Left ventricle myocardium inferior (tissue), 1 donor: Measurements from ENCODE around the gene CFAP210. TPM values are rescaled to one million over a fixed set of nuclear protein-coding genes. Genes with fewer than 3 reads are reported as not detected.

Experiments used
- DNase-seq: peaks from one replicate; pipeline ENCODE4 v3.0.0-alpha.2; 2020
- H3K27ac ChIP-seq: fragments of 200-600 bp; replicated peaks from 2 replicates; pipeline ENCODE4 v1.8.0; 2021
- H3K27me3 ChIP-seq: fragments of 200-600 bp; 2 replicates; pipeline ENCODE4 v1.8.0; 2021; ENCODE audit warnings: low read depth
- H3K36me3 ChIP-seq: fragments of 200-600 bp; 2 replicates; pipeline ENCODE4 v1.8.0; 2021
- H3K4me1 ChIP-seq: fragments of 200-600 bp; 2 replicates; pipeline ENCODE4 v1.8.0; 2021
- H3K4me3 ChIP-seq: fragments of 200-600 bp; 2 replicates; pipeline ENCODE4 v1.8.0; 2021; ENCODE audit warnings: mild to moderate bottlenecking, moderate library complexity
- H3K9me3 ChIP-seq: fragments of 200-600 bp; replicated peaks from 2 replicates; pipeline ENCODE4 v1.8.0; 2021
- CTCF ChIP-seq: fragments of 200-600 bp; IDR thresholded peaks from 2 replicates; pipeline ENCODE4 v1.8.0; 2021; ENCODE audit warnings: antibody characterized with exemption, mild to moderate bottlenecking, borderline replicate concordance
- intact Hi-C: fragments of 100-400 bp; cut with micrococcal nuclease; formaldehyde crosslinking; loops from one replicate; pipeline ENCODE4 v1.11.0; 2022
- total RNA-seq: library from RNA; stranded (reverse); fragmentation: NEBNext Ultra II Directional; extraction: Animal tissue kit (Norgen Biotek cat#: 25700); gene quantifications from one replicate; pipeline ENCODE4 v1.2.1, GENCODE V29; 2021
- donor health status: DM: no; HTN: yes; CAD: no; lungs with severe emphysema.

CFAP210 gene
- total RNA-seq, 1 donor from 2014 or later: not detected

GRCh38 chr2:169716238-169716886 is 22.2 kb upstream of the CFAP210 start:
- H3K27me3 ChIP-seq: no peaks in the 10 kb centered on the region
- intact Hi-C loops: no loop called here
- TF ChIP-seq CTCF: no peak
- DNase-seq: no peak
- peaks cover 27% of the 10 kb centered on the region for H3K4me1 ChIP-seq
- H3K36me3 ChIP-seq: no peaks in the 10 kb centered on the region
- H3K4me3 ChIP-seq: no peak overlapping the region
- H3K27ac ChIP-seq: no peak overlapping the region
- H3K9me3 ChIP-seq: no peaks in the 10 kb centered on the region

GRCh38 chr2:169715379-169716237 is 21.4 kb upstream of the CFAP210 start:
- Histone ChIP-seq H3K4me1 (peaks cover 27% of the 10 kb centered on the region), H3K27me3 (no peaks in the 10 kb centered on the region), H3K4me3 (no peak overlapping the region), H3K36me3 (no peaks in the 10 kb centered on the region), H3K9me3 (no peaks in the 10 kb centered on the region), H3K27ac (no peak overlapping the region)
- intact Hi-C loops: no loop called here
- no peak for DNase-seq
- no peak for TF ChIP-seq CTCF

- Histone ChIP-seq H3K9me3 (no peaks in the 10 kb centered on the region), H3K27ac (no peak overlapping the region), H3K4me3 (no peak overlapping the region), H3K4me1 (peaks cover 27% of the 10 kb centered on the region), H3K27me3 (no peaks in the 10 kb centered on the region), H3K36me3 (no peaks in the 10 kb centered on the region)
- TF ChIP-seq CTCF: no peak
- intact Hi-C loops: no loop called here
- no peak for DNase-seq
Measured at GRCh38 chr2:169714699-169715098, 20.5 kb upstream of the CFAP210 start.

GRCh38 chr2:169713331-169713730 is 19.1 kb upstream of the CFAP210 start:
- peaks cover 27% of the 10 kb centered on the region for H3K4me1 ChIP-seq
- H3K4me3 ChIP-seq: no peak overlapping the region
- no peaks in the 10 kb centered on the region for H3K36me3 ChIP-seq
- DNase-seq: no peak
- no peaks in the 10 kb centered on the region for H3K27me3 ChIP-seq
- no peak overlapping the region for H3K27ac ChIP-seq
- no peaks in the 10 kb centered on the region for H3K9me3 ChIP-seq
- intact Hi-C loops: no loop called here
- no peak for TF ChIP-seq CTCF

- peaks cover 27% of the 10 kb centered on the region for H3K4me1 ChIP-seq
- no peaks in the 10 kb centered on the region for H3K9me3 ChIP-seq
- H3K36me3 ChIP-seq: no peaks in the 10 kb centered on the region
- intact Hi-C loops: no loop called here
- TF ChIP-seq CTCF: no peak
- no peak overlapping the region for H3K27ac ChIP-seq
- H3K4me3 ChIP-seq: no peak overlapping the region
- DNase-seq: no peak
- H3K27me3 ChIP-seq: no peaks in the 10 kb centered on the region
Measured at GRCh38 chr2:169712791-169713227, 18.6 kb upstream of the CFAP210 start.
